RCC 7860 (cell line): ENCODE measurements around the gene NEU1.

ENCODE experiments used
- DNase-seq: peaks from one replicate; pipeline ENCODE4 v3.0.0-alpha.2; 2015; ENCODE audit warnings: low spot score
- FAIRE-seq: peaks from 2 replicates; lab custom pipeline; 2012; peaks lifted over from hg19 to GRCh38; lab: Jason Lieb, UNC

The NEU1 gene

DNA sequence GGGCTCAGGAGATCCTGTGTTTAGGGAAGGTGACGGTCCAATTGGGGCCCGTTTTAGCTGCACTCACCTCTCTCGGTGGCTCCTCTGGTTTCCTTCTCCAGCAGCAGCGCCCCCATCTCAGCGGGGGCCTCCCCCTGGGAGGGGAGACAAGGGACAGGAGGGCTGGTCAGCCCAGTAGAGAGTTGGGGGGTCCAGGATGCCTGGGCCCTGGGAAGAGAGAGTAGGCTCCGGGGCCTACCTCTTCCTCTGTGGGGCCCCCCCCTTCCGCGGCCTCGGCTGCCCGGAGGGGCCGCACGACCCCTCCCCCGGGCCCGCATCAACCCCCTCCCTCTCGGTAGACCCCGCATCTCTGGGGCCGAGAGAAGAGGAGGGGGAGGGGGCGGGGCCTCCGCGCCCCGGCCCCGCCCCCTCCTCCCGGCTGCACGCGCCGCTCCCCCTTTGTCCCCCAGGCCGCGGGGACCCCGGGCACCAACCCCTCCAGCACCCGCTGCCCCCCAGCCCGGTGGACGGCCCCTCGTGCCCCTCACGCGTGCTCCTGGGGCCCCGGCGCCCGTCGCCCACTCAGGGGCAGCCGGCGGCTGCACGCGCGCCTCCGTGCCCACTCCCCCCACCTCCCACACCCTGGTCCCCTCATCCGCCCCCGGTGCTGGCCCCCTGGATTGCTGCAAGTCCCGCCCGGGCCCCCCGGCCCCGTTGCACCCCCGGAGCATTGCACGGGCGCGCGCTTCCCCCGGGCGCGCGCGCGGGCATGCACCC is 34.4 kb upstream of the NEU1 start:
- FAIRE-seq = no peak
- DNase-seq = no peak

DNA sequence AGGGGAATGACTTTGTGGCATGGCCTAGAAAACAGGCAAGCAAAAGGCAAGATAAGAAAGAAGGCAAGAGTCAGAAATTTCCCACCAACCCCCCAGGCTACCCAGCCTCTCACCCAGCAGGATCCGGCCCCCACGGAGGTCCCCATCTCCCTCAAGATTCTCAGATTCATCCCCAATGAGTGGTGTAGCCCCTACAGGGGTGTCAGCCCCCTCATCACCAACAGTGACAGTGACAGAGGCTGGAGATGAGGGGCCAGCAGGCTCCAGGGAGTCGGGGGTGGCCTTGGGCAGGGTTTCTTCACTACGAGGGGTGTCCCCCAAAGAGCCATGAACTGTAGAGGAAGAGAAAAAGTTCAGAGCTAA is 33.9 kb upstream of the NEU1 start:
- FAIRE-seq (no peak), DNase-seq (no peak)

DNA sequence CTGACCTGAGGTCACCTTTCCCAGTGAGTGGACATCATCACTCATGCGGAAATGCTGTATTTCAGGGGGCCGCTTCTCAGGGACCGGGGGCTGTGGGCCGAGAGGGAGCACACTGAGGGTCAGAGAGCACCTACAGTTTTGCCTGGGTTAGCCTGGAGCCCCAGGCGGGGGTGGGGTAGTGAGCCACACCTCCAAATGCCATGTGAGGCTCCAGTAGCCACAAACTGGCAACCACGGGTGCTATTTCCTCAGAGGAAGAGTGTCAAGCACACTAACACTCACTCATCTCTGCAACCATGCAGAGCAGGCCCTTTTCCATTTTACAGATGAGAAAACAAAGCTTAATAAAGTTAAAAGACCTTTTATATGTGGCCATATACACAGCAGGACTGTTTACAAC is 30.2 kb upstream of the NEU1 start:
- FAIRE-seq = no peak
- DNase-seq = no peak

DNA sequence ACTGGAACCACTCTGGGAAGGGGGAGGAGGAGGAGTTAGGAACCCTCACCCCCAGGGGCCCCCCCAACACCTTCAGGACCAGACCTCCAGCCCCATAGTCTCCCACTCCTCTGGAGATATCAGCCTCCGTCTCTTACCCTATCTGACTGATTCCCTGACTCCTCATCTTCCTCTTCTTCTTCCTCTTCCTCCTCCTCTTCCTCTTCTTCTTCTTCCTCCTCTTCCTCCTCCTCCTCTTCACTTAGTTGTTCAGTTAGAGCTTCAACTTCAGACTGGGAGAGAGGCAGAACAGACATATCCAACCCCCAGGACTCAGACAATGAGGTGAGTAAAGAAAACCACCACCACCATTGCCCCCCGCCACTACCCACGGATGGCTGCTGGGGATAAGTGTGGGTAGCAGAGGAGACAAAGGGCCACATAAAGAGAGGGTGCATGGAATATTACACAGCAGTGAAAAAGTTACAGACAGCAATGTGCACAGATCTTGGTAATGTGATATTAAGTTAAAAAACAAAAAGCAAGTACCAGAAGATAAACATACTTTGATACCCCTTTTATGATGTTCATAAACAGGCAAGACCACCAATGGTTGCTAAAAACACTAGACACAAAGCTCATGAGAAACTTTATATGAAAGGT is 26.8 kb upstream of the NEU1 start:
- DNase-seq (no peak), FAIRE-seq (no peak)

DNA sequence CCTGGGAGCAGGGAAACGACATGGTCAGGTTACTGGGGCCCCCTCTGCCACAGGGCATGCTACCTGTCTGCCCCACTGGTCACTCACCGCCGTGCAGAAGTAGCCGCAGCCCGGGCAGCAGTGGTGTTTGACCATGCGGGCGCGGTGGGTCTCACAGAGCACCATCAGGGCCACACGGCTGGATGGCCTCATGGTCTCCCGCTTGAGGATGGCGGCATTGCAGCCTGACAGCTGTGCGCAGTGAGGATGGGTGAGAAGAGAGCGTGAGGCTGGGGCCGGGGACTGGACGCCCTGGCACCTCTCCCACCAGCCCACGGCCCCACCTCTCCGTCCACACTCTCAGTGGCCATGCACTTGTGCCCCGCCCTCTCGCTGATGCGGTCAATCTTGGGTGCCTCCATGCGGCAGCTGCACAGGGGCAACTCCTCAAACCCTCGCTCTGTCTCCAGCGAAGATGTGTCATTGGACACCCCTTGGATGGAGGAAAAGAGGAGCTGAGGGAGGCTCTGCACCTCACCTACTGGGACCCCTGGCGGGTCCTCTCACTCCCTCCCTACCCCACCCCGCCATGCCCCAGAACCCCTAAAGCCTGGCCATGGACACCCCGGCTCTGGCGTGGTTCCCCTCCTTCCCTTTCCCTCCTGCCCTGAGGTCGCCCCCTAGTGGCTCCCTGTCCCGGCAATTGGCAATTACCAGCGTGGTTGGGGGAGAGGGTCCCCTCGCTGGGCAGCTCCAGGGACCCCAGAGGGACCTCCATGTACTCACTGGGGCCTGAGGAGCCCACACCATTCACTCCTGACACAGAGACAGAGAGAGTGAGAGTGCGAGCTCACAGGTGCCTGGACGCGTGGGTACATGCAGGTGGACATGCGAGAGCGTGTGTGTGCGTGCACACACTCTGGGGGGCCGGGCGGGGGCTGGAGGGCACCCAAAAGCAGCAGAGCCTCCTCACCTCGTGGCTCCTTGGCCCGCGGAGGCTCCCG is 25.9 kb upstream of the NEU1 start:
- FAIRE-seq = no peak

DNA sequence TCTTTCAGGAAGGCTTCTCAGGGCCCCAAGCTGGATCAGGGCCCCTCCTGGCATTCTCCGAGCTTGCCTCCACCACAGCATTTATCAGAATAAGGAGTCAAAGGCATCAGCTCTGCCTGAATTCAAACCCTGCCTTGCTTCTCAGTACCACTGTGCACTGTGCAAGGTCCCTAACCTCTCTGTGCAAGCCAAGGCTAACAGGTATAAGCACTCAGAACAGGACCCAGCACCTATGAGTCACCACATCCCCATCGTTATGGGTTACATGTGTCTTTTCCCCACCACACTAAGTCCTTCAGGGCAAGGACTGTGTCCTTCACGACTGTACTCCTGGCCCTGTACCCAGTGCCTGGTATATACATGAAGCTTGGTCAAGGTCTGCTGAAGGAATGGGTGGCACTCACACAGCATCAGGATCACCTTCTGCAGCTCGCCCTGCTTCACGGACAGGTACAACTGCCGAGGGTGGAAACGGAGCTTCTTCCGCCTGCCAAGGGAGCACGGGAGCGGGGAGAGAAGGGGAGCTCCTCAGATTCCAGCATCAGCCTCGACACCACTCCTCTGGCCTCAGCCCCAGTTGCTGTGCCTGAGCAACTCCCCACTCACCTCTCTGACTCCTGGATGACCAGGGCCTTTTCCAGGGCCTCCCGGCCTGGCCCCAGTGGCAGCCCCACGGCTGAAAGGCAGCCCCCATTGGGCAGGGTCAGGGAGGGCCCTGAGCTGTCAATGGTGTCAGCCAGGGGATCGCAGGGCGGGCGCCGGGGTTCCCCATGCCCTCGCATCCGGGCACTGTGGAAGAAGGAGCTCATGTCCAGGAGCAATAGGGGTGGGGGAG is 24.8 kb upstream of the NEU1 start:
- no peak for FAIRE-seq
- no peak for DNase-seq

More for the DNA sequence above, 25.9 kb upstream of the NEU1 start:
- DNase-seq = no peak

DNA sequence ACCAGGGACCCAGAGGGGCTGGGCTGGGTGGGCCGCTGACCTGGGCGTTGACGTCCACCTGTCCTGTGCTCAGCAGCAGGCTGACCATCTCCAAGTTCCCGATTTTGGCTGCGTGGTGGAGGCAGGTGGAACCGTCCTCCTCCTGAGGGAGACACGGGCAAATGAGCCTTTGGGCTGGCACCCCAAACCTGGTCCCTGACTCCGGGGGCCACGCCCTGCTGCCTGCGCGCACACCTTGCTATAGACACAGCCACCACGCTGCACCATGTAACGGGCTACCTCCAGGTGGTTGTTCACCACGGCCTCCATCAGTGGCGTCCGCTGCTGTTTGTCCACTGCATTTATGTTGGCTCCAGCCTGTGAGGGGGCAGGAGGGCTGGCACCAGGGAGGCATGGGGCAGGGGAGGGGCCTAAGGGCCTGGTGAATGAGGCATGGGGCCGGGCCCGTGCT is 23.9 kb upstream of the NEU1 start:
- FAIRE-seq (no peak), DNase-seq (no peak)

DNA sequence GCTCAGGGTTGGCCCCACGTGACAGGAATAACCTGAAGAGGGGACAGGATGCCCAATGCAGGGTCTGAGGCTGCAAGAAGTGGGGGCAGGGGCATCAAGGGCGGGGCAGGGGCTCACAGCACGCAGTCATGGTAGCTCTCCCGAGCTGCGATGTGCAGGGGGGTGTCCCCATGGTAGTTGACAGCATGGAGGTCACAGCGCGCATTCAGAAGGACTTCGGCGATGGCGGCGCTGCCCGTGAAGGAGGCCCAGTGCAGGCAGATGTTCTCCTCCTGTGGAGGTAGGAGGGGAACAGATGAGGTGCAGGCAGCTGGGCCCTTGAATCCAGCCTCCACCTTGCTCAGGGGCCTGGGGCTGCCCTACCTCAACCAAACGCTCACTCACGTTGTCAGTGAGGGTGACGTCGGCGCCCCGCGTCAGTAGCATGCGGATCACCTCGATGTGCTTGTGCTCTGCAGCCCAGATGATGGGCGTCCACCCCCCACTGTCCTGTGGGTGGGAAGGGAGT is 22.0 kb upstream of the NEU1 start:
- DNase-seq = no peak
- FAIRE-seq = no peak

DNA sequence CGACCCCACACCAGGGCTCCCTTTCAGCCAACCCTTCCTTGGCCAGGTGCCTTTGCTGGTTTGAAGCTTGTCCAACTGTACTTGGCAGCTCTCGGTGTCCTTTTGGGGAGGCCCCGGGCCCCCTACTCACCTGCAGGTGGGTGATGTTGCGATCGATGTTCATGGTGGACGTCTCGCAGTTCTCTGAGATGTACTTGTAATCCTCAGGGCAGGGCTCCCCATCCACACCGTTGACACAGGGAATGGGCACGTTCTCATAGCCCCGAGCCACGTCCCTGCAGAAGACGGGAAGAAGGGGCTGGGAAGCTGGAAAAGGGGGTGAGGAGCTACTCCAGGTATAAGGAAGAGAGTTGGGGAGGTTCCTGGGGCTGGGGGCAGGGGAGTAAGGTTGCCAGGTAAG is 21.1 kb upstream of the NEU1 start:
- no peak for DNase-seq
- FAIRE-seq = no peak

DNA sequence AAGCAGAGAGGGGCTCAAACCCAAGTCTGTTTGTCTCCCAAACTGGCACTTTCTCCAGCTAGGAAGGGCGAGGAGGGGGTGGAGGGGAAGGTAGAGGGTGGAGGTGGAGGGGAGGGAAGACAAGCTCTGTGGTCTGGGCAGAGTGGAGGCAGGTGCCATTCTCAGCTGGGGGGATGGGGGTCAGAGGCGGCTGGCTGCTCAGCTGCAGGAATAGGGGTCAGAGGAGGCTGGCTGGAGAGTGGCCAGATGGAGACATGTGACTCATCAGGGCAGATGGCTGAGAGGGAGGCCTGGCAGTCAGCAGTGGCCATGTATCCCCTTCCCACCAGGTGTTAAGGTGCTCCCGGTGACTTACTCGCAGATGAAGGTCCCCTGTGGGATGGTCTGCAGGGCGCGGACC is 19.7 kb upstream of the NEU1 start:
- no peak for FAIRE-seq
- no peak for DNase-seq

DNA sequence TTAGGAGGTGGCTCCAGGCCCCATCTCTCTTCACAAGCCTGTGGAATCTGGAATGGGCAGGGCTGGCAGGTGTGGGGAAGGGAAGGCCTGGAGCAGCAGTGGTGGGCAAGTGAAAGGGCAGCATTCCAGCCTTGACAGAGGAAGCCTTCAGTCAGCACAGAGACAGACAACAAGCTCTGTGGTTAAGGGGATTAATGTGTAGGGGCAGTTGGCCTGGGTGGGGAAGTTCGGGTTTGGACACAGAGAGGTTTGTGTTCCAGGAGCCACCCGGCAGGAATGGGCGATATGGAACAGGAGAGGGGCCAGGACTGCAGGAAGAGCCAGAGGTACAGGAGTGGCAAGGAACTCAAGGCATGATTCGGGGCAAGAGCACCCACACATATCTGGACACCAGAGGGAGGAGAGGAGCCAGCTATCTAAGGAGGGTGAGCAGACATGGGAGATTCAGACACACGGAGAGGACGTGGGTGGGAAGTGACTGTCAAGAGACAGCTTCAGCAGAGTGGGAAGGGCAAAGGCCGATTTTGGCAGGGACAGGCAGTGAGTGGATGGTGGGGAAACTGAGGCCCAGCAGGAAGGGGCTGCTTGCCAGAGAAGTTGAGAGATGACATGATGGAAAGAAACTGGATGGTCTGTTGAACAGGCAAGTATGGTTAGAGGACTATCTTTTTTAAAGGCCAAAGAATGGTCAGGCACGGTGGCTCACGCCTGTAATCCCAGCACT is 18.7 kb upstream of the NEU1 start:
- no peak for FAIRE-seq
- DNase-seq = no peak

DNA sequence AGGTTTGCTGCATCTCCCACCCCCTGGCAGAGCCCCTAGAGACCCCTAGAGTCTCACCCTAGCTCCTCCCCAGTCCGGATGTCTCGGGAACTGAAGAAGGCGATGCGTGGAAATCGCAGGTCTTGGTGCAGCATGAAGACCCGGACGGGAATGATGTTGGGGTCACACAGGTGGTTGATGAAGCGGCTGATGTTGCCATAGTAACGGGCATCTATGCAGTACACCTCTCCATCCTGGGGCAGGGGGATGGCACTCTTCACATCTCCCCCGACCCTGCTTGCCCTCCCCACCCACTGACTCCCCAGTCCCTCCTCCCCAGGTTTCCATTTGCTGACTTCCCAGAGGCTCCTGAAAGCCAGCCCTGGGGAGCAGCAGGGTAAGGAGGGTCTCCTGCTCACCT is 18.0 kb upstream of the NEU1 start:
- FAIRE-seq (no peak), DNase-seq (no peak)

DNA sequence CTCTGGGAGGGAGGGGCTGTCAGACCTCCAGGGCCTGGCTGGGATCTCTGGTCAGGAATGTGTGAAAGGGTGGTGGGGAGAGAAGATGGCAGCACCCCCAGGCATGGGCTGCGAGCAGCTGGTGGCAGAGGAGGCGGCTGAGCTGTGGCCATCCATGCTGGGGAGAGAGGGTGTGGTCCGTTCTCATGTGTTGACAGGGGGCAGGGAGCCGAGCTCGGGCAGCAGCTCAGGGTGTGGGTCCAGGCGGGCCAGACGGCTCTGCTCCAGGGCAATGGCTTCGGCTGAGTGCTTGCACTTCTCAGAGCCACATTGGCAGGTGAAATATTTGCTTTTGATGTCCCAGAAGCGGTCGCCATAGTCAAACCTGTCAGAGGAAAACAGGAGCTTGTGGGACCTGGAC is 17.3 kb upstream of the NEU1 start:
- DNase-seq = no peak
- no peak for FAIRE-seq

DNA sequence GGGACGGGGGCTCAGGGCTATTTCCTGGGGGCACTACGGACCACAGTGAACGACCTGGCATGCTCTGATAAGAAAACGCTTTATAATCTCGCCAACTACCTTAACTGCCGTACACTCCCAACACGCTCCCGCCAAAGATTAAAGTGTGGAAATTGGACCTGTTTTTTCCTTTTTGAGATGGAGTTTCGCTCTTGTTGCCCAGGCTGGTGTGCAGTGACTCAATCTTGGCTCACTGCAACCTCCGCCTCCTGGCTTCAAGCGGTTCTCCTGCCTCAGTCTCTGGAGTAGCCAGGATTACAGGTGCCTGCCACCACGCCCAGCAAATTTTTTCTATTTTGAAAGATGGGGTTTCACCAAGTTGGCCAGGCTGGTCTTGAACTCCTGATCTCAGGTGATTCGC is 16.5 kb upstream of the NEU1 start:
- FAIRE-seq (no peak), DNase-seq (no peak)

DNA sequence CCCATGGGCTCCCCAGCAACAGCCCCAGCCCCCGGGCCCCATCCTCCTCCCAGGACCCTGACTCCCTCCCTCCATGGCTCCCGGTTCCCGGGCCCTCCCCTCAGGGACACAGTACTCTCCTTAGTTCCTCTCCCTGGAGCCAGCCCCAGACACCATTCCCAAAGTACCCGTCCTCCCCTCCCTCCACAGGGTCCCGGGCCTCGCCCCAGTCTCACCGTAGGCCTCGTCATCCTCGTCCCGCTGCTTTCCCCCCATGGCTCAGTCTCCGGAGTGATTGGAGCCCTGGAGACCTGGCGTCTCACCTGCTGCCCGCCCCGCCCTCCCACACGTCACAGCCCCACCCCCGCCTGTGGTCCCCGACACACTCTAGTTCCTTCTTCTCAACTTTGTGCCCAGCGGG is 16.1 kb upstream of the NEU1 start, which contains the start of gene SLC44A4:
Gene SLC44A4, minus strand, starts transcription at position 272 of the 400 bp plus-strand sequence. Its CDS starts 17 bp downstream, at position 255.
- no peak for DNase-seq
- FAIRE-seq = no peak

DNA sequence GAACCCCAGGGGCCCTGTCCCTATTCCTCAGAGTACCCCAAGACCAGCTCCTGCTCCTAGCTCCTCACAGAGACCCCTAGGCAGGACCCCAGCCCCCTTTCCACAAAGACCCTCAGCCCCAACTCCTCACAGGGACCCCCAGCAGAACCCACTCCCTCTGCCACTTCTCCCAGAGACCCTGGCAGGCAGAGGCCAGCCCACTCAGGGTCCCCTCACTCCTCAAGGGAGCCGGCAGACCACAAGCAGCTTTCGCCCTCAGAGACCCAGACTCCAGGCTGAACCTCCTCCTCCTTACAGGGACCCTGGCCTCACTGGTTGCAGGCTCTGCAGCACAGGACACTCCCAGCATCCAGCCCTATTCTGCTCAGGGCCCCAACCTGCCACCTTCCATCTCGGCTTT is 15.6 kb upstream of the NEU1 start:
- DNase-seq (no peak), FAIRE-seq (no peak)

DNA sequence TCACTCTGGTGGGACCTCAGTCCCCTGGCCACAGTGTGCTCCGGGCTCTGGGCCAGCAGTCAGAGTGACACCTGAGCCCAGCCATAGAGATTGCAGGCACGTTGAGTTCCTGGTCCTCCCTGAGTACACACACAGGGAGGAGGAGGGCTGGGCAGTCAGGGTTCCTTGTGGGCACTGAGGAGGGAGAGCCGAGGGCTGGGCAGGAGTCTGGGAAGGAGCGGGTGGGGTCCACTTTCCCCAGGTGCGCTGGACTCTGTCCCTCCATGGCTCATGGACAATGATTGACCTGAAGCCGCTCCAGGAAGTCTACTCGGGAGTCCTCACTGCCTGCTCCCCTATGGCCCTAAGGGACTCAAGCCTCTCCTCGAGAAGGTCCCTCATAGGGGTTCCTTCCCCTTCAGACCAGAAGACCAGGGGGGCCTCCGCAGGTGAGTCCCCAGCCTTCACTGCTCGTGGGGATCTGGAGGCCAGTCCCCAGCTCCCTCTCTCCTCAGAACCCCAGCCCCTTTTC is 15.1 kb upstream of the NEU1 start:
- DNase-seq = no peak
- FAIRE-seq = no peak

DNA sequence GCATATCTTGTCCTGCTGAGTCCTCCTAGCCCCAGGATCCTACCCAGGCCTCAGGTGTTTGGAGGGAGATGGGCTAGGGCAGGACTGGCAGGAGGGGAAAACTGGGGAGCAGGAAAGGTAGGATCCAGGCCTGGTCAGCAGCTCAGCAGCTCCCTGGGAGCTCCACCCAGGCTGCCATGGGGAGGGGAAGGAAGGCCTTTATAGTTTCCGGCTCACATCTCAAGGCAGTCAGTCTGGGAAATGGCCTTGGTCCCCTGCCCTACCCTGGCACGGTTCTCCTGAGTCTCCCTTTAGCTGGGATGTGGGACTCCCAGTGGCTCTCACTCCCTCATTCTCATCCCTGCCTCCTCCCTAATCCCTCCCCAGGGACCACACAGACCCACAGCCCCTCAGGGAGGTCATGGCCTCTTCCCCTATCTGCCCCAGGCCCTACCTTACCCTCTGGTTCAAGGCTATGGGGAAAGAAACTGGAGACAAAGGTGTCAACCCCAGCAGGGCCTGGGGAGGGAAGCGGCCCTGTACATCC is 14.6 kb upstream of the NEU1 start:
- DNase-seq (no peak), FAIRE-seq (no peak)

DNA sequence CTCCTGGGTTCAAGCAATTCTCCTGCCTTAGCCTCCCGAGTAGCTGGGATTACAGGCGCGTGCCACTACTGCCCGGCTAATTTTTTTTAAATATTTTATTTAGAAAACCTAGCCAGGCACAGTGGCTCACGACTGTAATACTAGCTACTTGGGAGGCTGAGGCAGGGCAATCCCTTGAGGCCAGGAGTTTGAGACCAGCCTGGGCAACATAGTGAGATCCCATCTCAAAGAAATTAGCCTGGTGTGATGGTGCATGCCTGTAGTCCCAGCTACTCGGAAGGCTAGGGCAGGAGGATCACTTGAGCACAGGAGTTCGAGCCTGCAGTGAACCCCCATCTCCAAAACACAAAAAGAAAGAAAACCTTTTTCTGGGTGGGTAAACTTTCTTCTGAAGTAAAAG is 13.7 kb upstream of the NEU1 start:
- no peak for DNase-seq
- FAIRE-seq = no peak
